ENCODE data around the gene BRICD5.

The BRICD5 gene

GRCh38 chr16:2180962-2181923 is 29.4 kb downstream of the BRICD5 start:
- no peak for DNase-seq (ENCODE audit: low read depth)

GRCh38 chr16:2180461-2180860 is 30.2 kb downstream of the BRICD5 start:
- DNase-seq (ENCODE audit: low read depth): no peak

- no peak for DNase-seq (ENCODE audit: low read depth)
Observed at GRCh38 chr16:2179576-2179975, 31.1 kb downstream of the BRICD5 start.

- DNase-seq (ENCODE audit: low read depth): no peak
Observed at GRCh38 chr16:2179107-2179501, 31.6 kb downstream of the BRICD5 start.

- no peak for DNase-seq (ENCODE audit: low read depth)
Observed at GRCh38 chr16:2178321-2179106, 32.1 kb downstream of the BRICD5 start.

- DNase-seq (ENCODE audit: low read depth): no peak
Observed at GRCh38 chr16:2177561-2177960, 33.1 kb downstream of the BRICD5 start.

- no peak for DNase-seq (ENCODE audit: low read depth)
Observed at GRCh38 chr16:2177101-2177500, 33.6 kb downstream of the BRICD5 start.

GRCh38 chr16:2176047-2176446 is 34.6 kb downstream of the BRICD5 start:
- DNase-seq (ENCODE audit: low read depth): no peak

GRCh38 chr16:2175454-2175853 is 35.2 kb downstream of the BRICD5 start:
- no peak for DNase-seq (ENCODE audit: low read depth)

GRCh38 chr16:2174396-2175131 is 36.1 kb downstream of the BRICD5 start:
- DNase-seq (ENCODE audit: low read depth): no peak

GRCh38 chr16:2173916-2174315 is 36.7 kb downstream of the BRICD5 start:
- DNase-seq (ENCODE audit: low read depth): no peak

GRCh38 chr16:2173366-2173765 is 37.3 kb downstream of the BRICD5 start:
- no peak for DNase-seq (ENCODE audit: low read depth)

- DNase-seq (ENCODE audit: low read depth): no peak
Observed at GRCh38 chr16:2172688-2173335, 37.9 kb downstream of the BRICD5 start.

GRCh38 chr16:2171601-2172178 is 39.0 kb downstream of the BRICD5 start:
- DNase-seq (ENCODE audit: low read depth): no peak

GRCh38 chr16:2170587-2171435 is 39.9 kb downstream of the BRICD5 start:
- no peak for DNase-seq (ENCODE audit: low read depth)

GRCh38 chr16:2170080-2170479 is 40.6 kb downstream of the BRICD5 start:
- no peak for DNase-seq (ENCODE audit: low read depth)

- no peak for DNase-seq (ENCODE audit: low read depth)
Observed at GRCh38 chr16:2167068-2167638, 43.5 kb downstream of the BRICD5 start.

- DNase-seq (ENCODE audit: low read depth): no peak
Observed at GRCh38 chr16:2166263-2167067, 44.2 kb downstream of the BRICD5 start.

- no peak for DNase-seq (ENCODE audit: low read depth)
Observed at GRCh38 chr16:2165861-2166260, 44.8 kb downstream of the BRICD5 start.
